ENCODE results near the gene RHBDL1.

Gene RHBDL1

DNA sequence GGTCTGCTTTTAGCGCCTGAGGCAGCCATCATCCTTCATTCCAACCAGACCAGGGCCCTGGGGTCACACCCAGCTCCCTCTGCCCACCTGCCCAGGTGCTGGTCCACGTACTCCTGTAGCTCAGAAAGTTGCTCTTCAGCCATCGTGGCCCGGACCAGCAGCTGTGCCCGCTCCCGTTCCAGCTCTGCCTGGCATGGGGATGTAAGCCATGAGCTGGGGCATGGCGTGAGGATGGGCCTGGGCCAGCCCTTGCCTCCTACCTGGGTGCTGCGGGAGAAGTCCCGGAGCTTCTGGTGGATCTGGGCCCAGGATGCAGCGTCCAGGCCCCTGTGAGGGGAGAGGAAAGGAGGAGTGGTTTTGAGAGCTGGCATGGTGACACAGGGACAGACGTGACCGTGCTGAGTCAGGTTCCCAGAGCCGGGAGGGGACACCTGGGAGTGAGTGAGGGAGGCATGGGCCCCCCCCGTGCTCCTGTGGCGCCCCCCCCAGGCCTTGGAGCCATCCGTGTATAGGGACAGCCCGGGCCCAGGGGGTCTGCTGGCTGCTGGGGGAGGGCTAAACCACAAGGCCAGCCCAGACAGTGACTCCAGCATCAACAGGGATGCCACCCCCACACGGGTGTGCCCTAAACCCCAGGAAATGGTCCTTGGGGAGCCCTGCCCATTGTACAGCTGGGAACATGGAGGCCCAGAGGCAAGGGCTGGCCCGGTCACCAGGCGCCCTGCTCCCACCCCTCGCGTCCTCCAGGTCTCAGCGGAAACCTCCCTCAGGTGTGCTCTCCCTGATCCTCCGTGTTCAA lies 47.6 kb downstream of the RHBDL1 start:
- no peak for DNase-seq

DNA sequence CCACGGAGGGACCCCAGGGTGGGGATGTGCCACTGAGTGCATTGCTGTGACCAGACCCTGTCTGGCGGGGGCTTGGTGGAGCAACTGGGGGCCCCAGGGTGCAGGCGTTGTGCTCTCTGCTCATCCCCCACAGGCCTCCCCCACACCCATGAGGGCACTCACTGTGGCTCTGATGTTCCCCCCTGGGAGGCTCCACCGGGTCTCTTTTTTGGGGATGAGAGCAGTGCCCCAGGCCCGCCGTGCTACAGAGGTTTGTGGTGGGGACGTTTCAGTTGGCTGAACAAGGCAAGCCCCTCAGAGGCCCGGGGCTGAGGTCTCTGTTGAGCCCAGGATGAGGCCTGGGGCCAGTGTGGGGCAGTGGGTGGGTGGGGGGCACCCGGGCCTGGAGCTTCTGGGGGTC lies 48.2 kb downstream of the RHBDL1 start:
- no peak for DNase-seq

DNA sequence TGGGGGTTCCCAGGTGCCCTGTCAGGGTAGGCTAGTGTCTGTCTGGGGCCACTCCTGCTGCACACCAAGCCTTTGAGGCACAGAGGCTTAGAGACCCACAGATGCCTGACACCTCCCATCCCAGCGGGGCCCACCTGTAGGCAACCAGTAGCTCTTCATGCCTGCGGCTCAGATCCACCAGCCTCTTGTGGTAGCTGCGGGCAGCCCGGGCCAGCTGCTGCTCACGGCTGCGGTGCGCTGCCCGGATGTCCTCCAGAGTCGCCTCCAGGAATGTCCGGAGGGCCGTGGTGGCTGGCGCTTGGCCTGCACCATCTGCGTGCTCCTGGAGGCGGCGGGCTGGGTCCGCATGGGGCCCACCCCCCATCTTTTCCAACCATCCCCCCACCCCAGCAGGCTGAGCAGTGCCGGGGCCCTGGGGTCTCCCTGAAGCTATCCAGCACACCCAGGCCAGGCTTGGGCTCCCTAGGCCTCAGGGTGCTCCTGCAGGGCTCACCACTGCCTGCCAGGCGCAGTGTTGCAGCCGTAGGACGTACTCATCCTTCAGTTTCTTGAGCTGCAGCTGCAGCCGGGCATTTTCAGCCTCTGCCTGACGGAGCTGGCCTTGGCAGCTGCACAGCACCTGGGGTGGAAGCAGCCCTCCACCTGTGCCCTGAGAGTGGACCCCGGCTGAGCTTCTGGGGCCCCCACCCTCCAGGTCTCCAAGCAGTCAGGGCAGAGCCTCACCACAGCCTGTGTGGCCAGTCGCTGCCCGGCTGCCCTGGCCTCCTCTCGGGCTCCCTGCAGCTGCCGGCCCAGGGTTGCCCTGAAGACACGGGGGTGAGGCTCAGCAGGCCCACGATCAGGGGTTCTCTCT lies 48.9 kb downstream of the RHBDL1 start:
- no peak for DNase-seq

DNA sequence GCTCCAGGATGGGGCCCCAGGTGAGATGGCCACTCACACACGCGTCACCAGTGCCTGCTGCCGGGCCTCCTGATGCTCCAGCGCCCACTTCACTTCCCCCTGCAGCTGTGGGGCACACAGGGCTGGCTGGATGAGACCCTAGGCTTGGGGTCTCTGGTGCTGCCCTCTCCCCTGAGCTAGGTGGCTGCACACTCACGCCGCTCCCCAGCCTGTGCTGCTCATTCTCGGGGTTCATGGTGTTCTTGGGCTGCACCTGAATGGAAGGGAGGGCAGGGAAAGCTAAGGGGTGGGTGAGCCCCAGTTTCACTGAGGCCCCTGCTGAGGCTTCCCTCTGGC lies 49.5 kb downstream of the RHBDL1 start:
- DNase-seq: no peak

DNA sequence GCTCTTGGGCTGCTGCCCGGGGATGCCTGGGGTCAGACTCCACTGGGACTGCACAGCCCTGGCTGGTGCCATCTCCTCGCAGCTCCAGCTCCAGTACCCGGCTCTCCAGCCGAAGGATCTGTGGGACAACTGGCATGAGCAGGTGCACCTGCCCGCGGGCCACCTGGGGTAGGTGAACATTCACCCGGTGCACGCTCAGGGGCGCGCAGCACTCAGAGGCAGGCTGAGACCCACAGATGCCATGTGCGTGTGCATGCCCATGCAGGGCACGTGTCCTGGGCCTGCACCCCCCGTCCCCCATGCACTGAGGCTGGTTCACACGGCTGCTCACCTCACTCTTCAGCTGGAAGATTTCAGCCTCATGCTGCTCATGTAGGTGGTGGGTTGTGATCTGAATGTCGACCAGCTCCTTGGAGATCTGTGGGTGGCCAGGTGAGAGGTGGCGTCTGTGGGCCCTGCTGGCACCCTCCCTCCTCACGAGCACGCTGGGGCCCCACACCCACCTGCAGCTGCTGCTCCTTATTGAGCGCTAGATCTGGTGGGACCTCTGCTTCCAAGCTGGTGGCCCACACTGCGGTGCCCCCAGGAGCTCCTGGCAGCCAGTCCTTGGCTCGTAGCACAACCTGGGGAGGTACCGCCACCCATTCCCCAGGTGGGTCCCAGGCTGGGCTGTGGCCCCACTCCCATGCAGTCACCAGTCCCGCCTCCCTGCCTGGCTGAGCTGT lies 50.2 kb downstream of the RHBDL1 start:
- DNase-seq: no peak

DNA sequence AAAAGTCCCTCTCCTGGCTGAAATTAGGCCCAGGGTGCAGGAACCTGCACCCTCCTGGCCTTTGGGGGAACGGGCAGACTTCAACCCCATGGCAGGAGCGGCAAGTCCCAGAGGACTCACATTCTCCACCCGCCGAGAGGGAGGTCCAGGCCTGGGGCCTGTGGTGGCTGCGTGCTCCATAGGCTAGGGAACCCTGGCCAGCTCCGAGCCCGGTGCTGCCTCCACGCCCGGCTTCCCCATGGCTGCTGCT lies 50.6 kb downstream of the RHBDL1 start:
- DNase-seq: no peak

DNA sequence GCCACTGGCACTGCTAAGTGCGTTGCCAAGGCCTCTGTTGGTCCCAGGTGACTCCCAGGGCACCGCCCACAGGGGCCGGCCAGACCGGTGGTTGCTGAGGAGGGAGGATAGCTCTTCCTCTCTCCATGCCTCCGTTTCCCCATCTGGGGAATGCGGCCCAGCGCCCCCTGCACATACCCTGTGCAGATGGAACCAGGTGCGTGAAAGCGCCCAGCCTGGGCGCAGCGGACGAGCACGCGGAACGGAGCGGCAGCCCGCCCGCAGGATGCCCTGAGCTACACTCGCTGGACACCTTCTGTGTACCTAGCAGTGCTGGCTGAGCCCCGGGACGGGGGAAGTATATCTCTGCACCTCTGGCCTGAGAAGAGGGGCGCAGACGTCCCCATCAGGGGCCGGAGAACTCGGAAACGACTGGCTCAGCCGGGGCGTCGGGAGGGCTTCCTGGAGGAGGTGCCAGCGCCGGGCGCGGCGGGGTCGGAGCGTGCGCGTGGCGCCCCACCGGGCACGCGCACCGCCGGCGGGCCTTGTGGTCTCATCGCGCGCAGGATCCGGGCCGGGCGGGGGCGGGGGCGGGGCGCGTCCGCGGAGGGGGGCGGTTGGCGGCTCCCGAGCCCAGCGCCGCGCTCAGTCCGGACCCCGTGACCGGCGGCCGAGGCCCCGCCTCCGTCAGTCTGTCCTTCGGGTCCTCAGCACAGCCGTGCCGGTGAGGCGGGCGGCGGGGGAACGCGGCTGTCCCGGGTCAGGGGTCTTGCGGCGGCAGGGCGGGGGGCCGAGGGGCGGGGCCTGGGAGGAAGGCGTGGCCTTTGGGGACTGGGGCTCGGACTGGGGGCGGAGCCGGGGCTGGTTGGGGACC lies 51.2 kb downstream of the RHBDL1 start, which contains the start of the genes CCDC78 and HAGHL:
Gene CCDC78 (minus strand): TSS at position 6 of the 853 bp plus-strand sequence. CDS start 76 bp downstream, outside the sequence.
Gene HAGHL (plus strand): TSS at position 669 of the 853 bp plus-strand sequence. CDS start 404 bp downstream, outside the sequence.
- peak; percentile 64 for DNase-seq

DNA sequence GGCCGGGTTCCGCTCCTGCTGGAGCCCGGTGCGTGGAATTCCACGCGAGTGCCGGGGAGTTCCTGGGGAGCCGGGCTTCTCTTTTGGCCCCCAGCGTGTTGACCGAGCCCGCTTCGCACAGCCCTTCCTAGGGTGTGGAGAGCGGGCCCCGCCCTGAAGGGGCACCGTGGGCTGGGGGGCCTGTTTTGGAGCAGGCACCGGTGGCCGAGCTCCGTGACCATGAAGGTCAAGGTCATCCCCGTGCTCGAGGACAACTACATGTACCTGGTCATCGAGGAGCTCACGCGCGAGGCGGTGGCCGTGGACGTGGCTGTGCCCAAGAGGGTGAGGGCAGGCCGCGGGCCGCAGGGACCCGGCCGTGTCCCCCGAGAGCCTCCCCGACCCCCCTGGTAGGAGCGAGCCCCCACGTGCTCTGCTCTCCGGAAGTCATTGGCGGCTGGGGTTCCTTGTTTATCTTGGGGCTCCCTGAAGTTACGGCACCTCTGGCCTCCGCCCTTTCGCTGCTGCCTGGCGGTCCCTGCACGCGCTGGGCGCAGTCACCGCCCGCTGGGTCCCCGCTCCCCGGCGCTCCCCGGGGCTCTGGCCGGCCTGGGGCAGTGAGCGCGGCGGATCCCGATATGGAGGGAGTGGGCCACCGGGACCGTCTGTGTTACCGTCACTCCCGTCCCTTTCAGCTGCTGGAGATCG lies 52.0 kb downstream of the RHBDL1 start:
- DNase-seq: peak; percentile 34

Data from OCI-M1 (cell line).